GM12878 (cell line): ENCODE measurements around the gene TRUB2. TPM values are rescaled to one million over a fixed set of nuclear protein-coding genes. Genes with fewer than 3 reads are reported as not detected.

ENCODE experiments used
- ATAC-seq: fragments of 200-7000 bp; cut with Tn5 transposase; 3 replicates; pipeline ENCODE4 v1.9.1; 2020; ENCODE audit warnings: mild to moderate bottlenecking, moderate library complexity
- BruUV-seq: library from RNA; stranded (reverse); fragments of 400-500 nt; replicated peaks from 2 replicates; lab custom pipeline; 2021; lab: Mats Ljungman, UMichigan
- CTCF ChIA-PET: fragments of 300-600 bp; sonication (Branson Sonifier 250); formaldehyde crosslinking; extraction: SDS; loops from one replicate; lab custom pipeline; 2021; ENCODE audit warnings: inconsistent platforms; lab: Yijun Ruan, JAX
- POLR2A ChIA-PET: fragments of 350-600 bp; formaldehyde crosslinking; extraction: SDS; loops from one replicate; lab custom pipeline; 2021; ENCODE audit warnings: inconsistent platforms; lab: Charles Lee
- RAD21 ChIA-PET: fragments of 300-600 bp; sonication (Branson Sonifier 250); formaldehyde crosslinking; loops from one replicate; lab custom pipeline; 2023; ENCODE audit warnings: antibody characterized with exemption; ENCODE audit not compliant: unreplicated experiment; lab: Charles Lee
- SMC1A ChIA-PET: fragments of 300-600 bp; sonication (Branson Sonifier 250); formaldehyde crosslinking; loops from one replicate; lab custom pipeline; 2023; ENCODE audit not compliant: unreplicated experiment, uncharacterized antibody; lab: Charles Lee
- DNase-seq: peaks from one replicate; pipeline ENCODE4 v3.0.0-alpha.2; 2011; ENCODE audit warnings: low read depth, low spot score
- FAIRE-seq: peaks from 3 replicates; lab custom pipeline; 2011; peaks lifted over from hg19 to GRCh38; lab: Jason Lieb, UNC
- H2AFZ ChIP-seq: 2 replicates; pipeline ENCODE4 v1.6.0; 2011; ENCODE audit warnings: low read depth, low read length, control low read depth; ENCODE audit not compliant: control insufficient read depth
- H3K27ac ChIP-seq: 2 replicates; pipeline ENCODE4 v1.5.1; 2011; ENCODE audit warnings: control low read depth; ENCODE audit not compliant: control insufficient read depth, insufficient read depth
- H3K27me3 ChIP-seq, 2 experiments: replicated peaks in 1 of 2; 2 replicates each; pipeline versions ENCODE4 v1.6.0 to v1.6.1; 2011; ENCODE audit warnings: low read length in 1 of 2; ENCODE audit not compliant: control insufficient read depth in 2 of 2, insufficient read depth in 2 of 2
- H3K36me3 ChIP-seq, 2 experiments: 2 replicates each; pipeline ENCODE4 v1.5.1; 2011; ENCODE audit warnings: low read length in 1 of 2; ENCODE audit not compliant: control insufficient read depth in 2 of 2, insufficient read depth in 2 of 2
- H3K4me1 ChIP-seq: 2 replicates; pipeline ENCODE4 v1.6.1; 2011; ENCODE audit warnings: mild to moderate bottlenecking, low read length, moderate library complexity, mixed read lengths; ENCODE audit not compliant: control insufficient read depth, insufficient read depth
- H3K4me2 ChIP-seq: 2 replicates; pipeline ENCODE4 v1.6.0; 2011; ENCODE audit warnings: control low read depth; ENCODE audit not compliant: control insufficient read depth, insufficient read depth
- H3K4me3 ChIP-seq: fragments of 200-600 bp; sonication (generic); 2 replicates; pipeline ENCODE4 v1.5.1; 2016
- H3K79me2 ChIP-seq: 2 replicates; pipeline ENCODE4 v1.6.0; 2011; ENCODE audit warnings: low read length; ENCODE audit not compliant: control insufficient read depth, insufficient read depth
- H3K9ac ChIP-seq: 2 replicates; pipeline ENCODE4 v1.8.0; 2011; ENCODE audit warnings: low read length, control low read depth, mixed read lengths; ENCODE audit not compliant: control insufficient read depth, insufficient read depth
- H3K9me3 ChIP-seq: replicated peaks from 3 replicates; pipeline ENCODE4 v1.5.1; 2011; ENCODE audit warnings: mild to moderate bottlenecking, low read length; ENCODE audit not compliant: control insufficient read depth, insufficient read depth
- H4K20me1 ChIP-seq: 2 replicates; pipeline ENCODE4 v1.6.0; 2011; ENCODE audit not compliant: control insufficient read depth, insufficient read depth
- CHD1 ChIP-seq: IDR thresholded peaks from 2 replicates; pipeline ENCODE4 v1.6.1; 2012; ENCODE audit warnings: low read depth, low read length, improper control_type of control experiment
- MEF2A ChIP-seq: IDR thresholded peaks from 2 replicates; pipeline ENCODE4 v1.6.1; 2011; ENCODE audit warnings: low read depth, mild to moderate bottlenecking, low read length, moderate library complexity; ENCODE audit not compliant: insufficient read depth
- MTA3 ChIP-seq: IDR thresholded peaks from 2 replicates; pipeline ENCODE4 v1.6.1; 2012; ENCODE audit warnings: low read length, inconsistent platforms, borderline replicate concordance
- PAX8 ChIP-seq: fragments of 450-650 bp; IDR thresholded peaks from 2 replicates; pipeline ENCODE4 v1.6.1; 2017; ENCODE audit warnings: mild to moderate bottlenecking, moderate library complexity
- SMARCA5 ChIP-seq: fragments of 450-650 bp; IDR thresholded peaks from 2 replicates; pipeline ENCODE4 v1.6.1; 2017; ENCODE audit warnings: mild to moderate bottlenecking
- WGBS: methylation state at CpG from one replicate; pipeline ENCODE4 v1.1.6; 2016; ENCODE audit warnings: low lambda C conversion rate; ENCODE audit not compliant: insufficient replicate concordance, insufficient coverage; ENCODE audit errors: missing lambda C conversion rate; 5-methylcytosine and 5-hydroxymethylcytosine counted together
- in situ Hi-C: fragments of 300-500 bp; cut with MboI; formaldehyde crosslinking; loops from 9 replicates; pipeline ENCODE4 v1.14.3; 2018; ENCODE audit warnings: mixed read lengths
- intact Hi-C: fragments of 100-400 bp; cut with micrococcal nuclease; formaldehyde crosslinking; loops from one replicate; pipeline ENCODE4 v1.14.2; 2022; ENCODE audit not compliant: unreplicated experiment
- polyA plus RNA-seq, 11 experiments: library from polyadenylated mRNA; depleted of rRNA in 4 of 11; unstranded in 6 of 11; stranded (reverse) in 5 of 11; fragments of >200 nt; fragmentation: Nextera tagmentation in 4 of 11; fragmentation: Illumina TruSeq in 1 of 11; extraction: Ambion mirVana in 4 of 11; extraction: Trizol in 1 of 11; gene quantifications; 1 replicate in 1 of 11; 2 replicates in 10 of 11; pipeline versions ENCODE4 v1.2.1 to v1.2.3, GENCODE V29; 2011 to 2016; ENCODE audit warnings: inconsistent platforms in 2 of 11, missing spikeins in 2 of 11, low read depth in 1 of 11
- total RNA-seq, 4 experiments: library from RNA; depleted of rRNA in 3 of 4; stranded (reverse); fragments of >200 nt in 3 of 4; fragmentation: Illumina TruSeq in 1 of 4; extraction: Trizol in 1 of 4; gene quantifications; 2 replicates each; pipeline versions ENCODE4 v1.2.1 to v1.2.3, GENCODE V29; 2013 to 2021
- TF ChIP-seq, protein P1 (sequence below): IDR thresholded peaks from 2 replicates; pipeline ENCODE4 v1.6.1; 2012; ENCODE audit warnings: low read depth, low read length, improper control_type of control experiment
- TF ChIP-seq, protein P2 (sequence below): fragments of 450-650 bp; IDR thresholded peaks from 2 replicates; pipeline ENCODE4 v1.6.1; 2017; ENCODE audit warnings: mild to moderate bottlenecking, low read depth, inconsistent platforms; ENCODE audit not compliant: poor library complexity, severe bottlenecking
- TF ChIP-seq, protein P3 (sequence below): fragments of 450-650 bp; IDR thresholded peaks from 2 replicates; pipeline ENCODE4 v1.6.1; 2017; ENCODE audit warnings: low read depth, mild to moderate bottlenecking, moderate library complexity

Gene TRUB2
- total and polyA plus RNA-seq, 10 of the 15 experiments (the other 5 are each of a cell fraction or from before 2014, with no cell fraction given), result 2.8 to 70.5 (median 37.2) TPM

DNA sequence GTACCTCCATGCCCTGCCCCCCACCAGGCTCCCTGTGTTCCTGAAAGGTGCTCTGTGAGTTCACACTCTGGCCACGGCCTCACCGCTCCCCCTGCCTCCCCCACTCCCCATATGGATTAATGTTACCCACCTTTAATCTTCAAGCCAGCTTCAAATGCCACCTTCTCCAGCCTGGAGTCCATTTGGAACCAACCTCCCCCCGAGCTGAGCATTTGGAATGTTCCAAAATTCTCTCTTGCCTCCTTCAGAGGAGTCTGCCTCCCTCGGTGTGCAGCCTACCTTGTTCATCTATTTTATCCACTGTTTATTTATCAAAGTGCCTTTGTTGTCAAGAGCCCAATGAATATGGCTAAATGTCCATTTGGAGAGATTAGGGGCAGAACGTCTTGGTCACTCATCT is 50.7 kb downstream of the TRUB2 start:
- DNase-seq (no peak), ATAC-seq (no peak), FAIRE-seq (no peak)
- intact Hi-C loops (no loop called here), in situ Hi-C loops (no loop called here)
- Histone ChIP-seq H3K27ac (no peak overlapping the region), H3K9me3 (no peaks in the 10 kb centered on the region), H3K4me1 (0 out of 2 replicates have a peak, but pooled peaks cover 4% of the 10 kb centered on the region), H4K20me1 (no peaks in the 10 kb centered on the region), H3K27me3 (no peaks in the 10 kb centered on the region), H3K79me2 (peaks cover 17% of the 10 kb centered on the region), H2AFZ (no peak overlapping the region), H3K9ac (no peak overlapping the region), H3K4me3 (no peak overlapping the region), H3K36me3 (peaks cover 2 to 17% of the 10 kb centered on the region in 2 experiments), H3K4me2 (no peak overlapping the region)
- CTCF ChIA-PET, result interaction anchor here (0.7 to 3.5 kb wide), 2 partner anchors 10 to 17 kb away, joined by 3 to 11 read pairs; no protein-coding TSS in a partner anchor
- TF ChIP-seq, protein P1, sequence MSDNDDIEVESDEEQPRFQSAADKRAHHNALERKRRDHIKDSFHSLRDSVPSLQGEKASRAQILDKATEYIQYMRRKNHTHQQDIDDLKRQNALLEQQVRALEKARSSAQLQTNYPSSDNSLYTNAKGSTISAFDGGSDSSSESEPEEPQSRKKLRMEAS, result no peak
- no peak for TF ChIP-seq MEF2A
- TF ChIP-seq CHD1, result no peak
- TF ChIP-seq PAX8, result no peak
- TF ChIP-seq, protein P2, sequence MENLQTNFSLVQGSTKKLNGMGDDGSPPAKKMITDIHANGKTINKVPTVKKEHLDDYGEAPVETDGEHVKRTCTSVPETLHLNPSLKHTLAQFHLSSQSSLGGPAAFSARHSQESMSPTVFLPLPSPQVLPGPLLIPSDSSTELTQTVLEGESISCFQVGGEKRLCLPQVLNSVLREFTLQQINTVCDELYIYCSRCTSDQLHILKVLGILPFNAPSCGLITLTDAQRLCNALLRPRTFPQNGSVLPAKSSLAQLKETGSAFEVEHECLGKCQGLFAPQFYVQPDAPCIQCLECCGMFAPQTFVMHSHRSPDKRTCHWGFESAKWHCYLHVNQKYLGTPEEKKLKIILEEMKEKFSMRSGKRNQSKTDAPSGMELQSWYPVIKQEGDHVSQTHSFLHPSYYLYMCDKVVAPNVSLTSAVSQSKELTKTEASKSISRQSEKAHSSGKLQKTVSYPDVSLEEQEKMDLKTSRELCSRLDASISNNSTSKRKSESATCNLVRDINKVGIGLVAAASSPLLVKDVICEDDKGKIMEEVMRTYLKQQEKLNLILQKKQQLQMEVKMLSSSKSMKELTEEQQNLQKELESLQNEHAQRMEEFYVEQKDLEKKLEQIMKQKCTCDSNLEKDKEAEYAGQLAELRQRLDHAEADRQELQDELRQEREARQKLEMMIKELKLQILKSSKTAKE, result no peak
- no peak for TF ChIP-seq SMARCA5
- no peak for TF ChIP-seq MTA3
- TF ChIP-seq, protein P3, sequence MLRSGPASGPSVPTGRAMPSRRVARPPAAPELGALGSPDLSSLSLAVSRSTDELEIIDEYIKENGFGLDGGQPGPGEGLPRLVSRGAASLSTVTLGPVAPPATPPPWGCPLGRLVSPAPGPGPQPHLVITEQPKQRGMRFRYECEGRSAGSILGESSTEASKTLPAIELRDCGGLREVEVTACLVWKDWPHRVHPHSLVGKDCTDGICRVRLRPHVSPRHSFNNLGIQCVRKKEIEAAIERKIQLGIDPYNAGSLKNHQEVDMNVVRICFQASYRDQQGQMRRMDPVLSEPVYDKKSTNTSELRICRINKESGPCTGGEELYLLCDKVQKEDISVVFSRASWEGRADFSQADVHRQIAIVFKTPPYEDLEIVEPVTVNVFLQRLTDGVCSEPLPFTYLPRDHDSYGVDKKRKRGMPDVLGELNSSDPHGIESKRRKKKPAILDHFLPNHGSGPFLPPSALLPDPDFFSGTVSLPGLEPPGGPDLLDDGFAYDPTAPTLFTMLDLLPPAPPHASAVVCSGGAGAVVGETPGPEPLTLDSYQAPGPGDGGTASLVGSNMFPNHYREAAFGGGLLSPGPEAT, result no peak
- BruUV-seq, result TSS peak; percentile 34
- RAD21 ChIA-PET, result no interaction called here
- WGBS, result 79% methylated on average over 5 of the region's 5 CpGs
- SMC1A ChIA-PET, result interaction anchor here (0.6 kb wide), 1 partner anchor 130 kb away, joined by 3 read pairs; no protein-coding TSS in a partner anchor
- POLR2A ChIA-PET, result no interaction called here
